HG03097 (cell line): Measurements from ENCODE around the gene MGARP.

Experiments
- ATAC-seq: cut with Tn5 transposase; IDR thresholded peaks from one replicate; pipeline ENCODE4 v1.9.1; 2021; ENCODE audit not compliant: unreplicated experiment, low FRiP score

Gene MGARP

GRCh38 chr4:139247241-139247640 is 32.8 kb downstream of the MGARP start:
- ATAC-seq = no peak

- ATAC-seq = no peak
Measured at GRCh38 chr4:139246166-139246565, 33.9 kb downstream of the MGARP start.

- no peak for ATAC-seq
Measured at GRCh38 chr4:139245590-139245989, 34.4 kb downstream of the MGARP start.

- no peak for ATAC-seq
Measured at GRCh38 chr4:139243448-139244365, 36.3 kb downstream of the MGARP start.

- no peak for ATAC-seq
Measured at GRCh38 chr4:139242511-139243051, 37.4 kb downstream of the MGARP start.

- ATAC-seq = no peak
Measured at GRCh38 chr4:139241784-139242151, 38.3 kb downstream of the MGARP start.

GRCh38 chr4:139241086-139241783 is 38.8 kb downstream of the MGARP start:
- ATAC-seq = no peak

GRCh38 chr4:139239127-139239772 is 40.8 kb downstream of the MGARP start:
- no peak for ATAC-seq

- no peak for ATAC-seq
Measured at GRCh38 chr4:139234253-139234652, 45.8 kb downstream of the MGARP start.

GRCh38 chr4:139229534-139230039 is 50.4 kb downstream of the MGARP start:
- ATAC-seq = no peak

- no peak for ATAC-seq
Measured at GRCh38 chr4:139227729-139228404, 52.2 kb downstream of the MGARP start.

GRCh38 chr4:139223682-139224317 is 56.2 kb downstream of the MGARP start:
- no peak for ATAC-seq

GRCh38 chr4:139222215-139222614 is 57.8 kb downstream of the MGARP start:
- no peak for ATAC-seq

GRCh38 chr4:139221687-139222086 is 58.3 kb downstream of the MGARP start:
- ATAC-seq = no peak

GRCh38 chr4:139219450-139220055 is 60.5 kb downstream of the MGARP start:
- no peak for ATAC-seq
